Activated T-helper 17 cell treated with anti-CD3 and anti-CD28 coated beads, Interleukin-2, amount 50 U/mL, for 72 hours (primary cell): ENCODE data around the gene ADGRL2. TPM values are rescaled to one million over a fixed set of nuclear protein-coding genes. Genes with fewer than 3 reads are reported as not detected.

Experiments used
- ATAC-seq: fragments of 150-1000 bp; cut with Tn5 transposase; replicated peaks from 2 replicates; pipeline ENCODE4 v1.10.0; 2021; ENCODE audit warnings: mild to moderate bottlenecking, moderate library complexity
- H3K27ac Mint-ChIP-seq: one replicate; pipeline ENCODE4 v1.8.0; 2022; ENCODE audit warnings: mixed read lengths
- H3K27me3 Mint-ChIP-seq: one replicate; pipeline ENCODE4 v1.8.0; 2022; ENCODE audit warnings: mixed read lengths
- H3K36me3 Mint-ChIP-seq: one replicate; pipeline ENCODE4 v1.8.0; 2022; ENCODE audit warnings: low read depth, mild to moderate bottlenecking, mixed read lengths
- H3K4me1 Mint-ChIP-seq: one replicate; pipeline ENCODE4 v1.8.0; 2022; ENCODE audit warnings: mixed read lengths
- H3K4me3 Mint-ChIP-seq: one replicate; pipeline ENCODE4 v1.8.0; 2022; ENCODE audit warnings: mild to moderate bottlenecking, mixed read lengths
- H3K9me3 Mint-ChIP-seq: one replicate; pipeline ENCODE4 v1.8.0; 2022; ENCODE audit warnings: mixed read lengths
- total RNA-seq, 2 donors: library from RNA; stranded (reverse); gene quantifications; one replicate each; pipeline ENCODE4 v1.2.3, GENCODE V29; 2022

Gene ADGRL2
- total RNA-seq, 2 donors from 2014 or later, result not detected

DNA sequence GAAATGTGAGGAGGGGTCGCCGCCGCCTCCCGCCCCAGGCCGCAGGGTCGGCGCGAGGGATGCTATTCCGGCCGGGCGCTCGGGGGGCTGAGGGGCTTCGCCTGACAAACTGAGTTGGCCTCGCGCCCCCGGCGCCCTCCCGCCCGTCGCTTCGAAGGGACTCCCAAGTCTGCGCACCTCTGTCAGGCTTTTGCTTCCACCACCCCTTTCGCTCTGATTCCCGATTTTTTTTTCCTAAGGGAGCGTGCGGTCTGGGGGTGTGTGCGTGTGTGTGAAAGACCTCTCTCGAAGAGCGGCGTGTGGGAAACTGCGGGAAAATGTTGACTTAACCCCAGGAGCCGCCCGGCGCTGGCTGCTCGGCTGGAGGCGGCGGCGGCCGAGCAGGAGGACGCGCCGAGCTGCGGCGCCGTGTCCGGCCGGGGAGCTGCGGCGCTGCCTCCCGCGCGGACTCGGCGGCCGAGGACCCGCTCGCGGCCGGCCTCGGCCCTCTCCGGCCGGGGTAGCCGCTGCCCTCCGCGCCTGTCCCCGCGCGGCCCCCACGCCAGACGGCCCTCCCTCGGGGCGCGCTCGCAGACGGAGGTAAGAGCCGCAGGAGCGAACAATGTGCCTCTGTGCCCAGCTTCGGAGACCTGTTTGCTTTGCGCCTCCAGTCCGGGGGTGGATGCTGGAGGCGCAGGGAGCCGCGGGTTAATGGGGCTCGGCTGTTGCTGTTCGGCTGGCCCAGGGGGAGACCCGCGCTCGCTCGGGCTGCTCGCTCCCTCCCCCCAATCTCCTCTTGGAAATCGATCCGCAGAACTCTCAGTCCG is 1.1 kb downstream of the ADGRL2 start:
- Mint-ChIP-seq H3K9me3 (no peaks in the 10 kb centered on the region), H3K4me1 (peaks cover 4% of the 10 kb centered on the region), H3K27ac (no peak overlapping the region), H3K36me3 (no peaks in the 10 kb centered on the region), H3K4me3 (no peak overlapping the region), H3K27me3 (peaks cover 21% of the 10 kb centered on the region)
- no peak for ATAC-seq

DNA sequence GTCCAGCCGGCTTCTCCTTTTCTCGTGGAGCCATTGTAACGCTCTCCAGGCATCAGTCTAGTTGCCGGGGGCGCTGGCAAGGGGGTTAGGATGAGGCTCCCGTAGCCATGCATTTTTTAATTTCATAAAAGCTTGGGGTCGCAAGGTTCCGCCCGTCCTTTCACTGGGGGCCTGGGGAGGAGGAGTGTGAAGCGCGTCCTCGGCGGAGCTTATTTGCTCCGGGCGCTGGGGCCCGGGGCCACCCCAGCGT is 1.6 kb downstream of the ADGRL2 start:
- no peak for ATAC-seq
- Mint-ChIP-seq H3K36me3 (no peaks in the 10 kb centered on the region), H3K4me3 (no peak overlapping the region), H3K4me1 (peaks cover 4% of the 10 kb centered on the region), H3K9me3 (no peaks in the 10 kb centered on the region), H3K27me3 (peaks cover 21% of the 10 kb centered on the region), H3K27ac (no peak overlapping the region)

GRCh38 chr1:81802707-81803430 is 2.1 kb downstream of the ADGRL2 start:
- Mint-ChIP-seq H3K27ac (no peak overlapping the region), H3K36me3 (no peaks in the 10 kb centered on the region), H3K4me3 (no peak overlapping the region), H3K9me3 (no peaks in the 10 kb centered on the region), H3K27me3 (peaks cover 24% of the 10 kb centered on the region), H3K4me1 (peaks cover 4% of the 10 kb centered on the region)
- ATAC-seq, result no peak

DNA sequence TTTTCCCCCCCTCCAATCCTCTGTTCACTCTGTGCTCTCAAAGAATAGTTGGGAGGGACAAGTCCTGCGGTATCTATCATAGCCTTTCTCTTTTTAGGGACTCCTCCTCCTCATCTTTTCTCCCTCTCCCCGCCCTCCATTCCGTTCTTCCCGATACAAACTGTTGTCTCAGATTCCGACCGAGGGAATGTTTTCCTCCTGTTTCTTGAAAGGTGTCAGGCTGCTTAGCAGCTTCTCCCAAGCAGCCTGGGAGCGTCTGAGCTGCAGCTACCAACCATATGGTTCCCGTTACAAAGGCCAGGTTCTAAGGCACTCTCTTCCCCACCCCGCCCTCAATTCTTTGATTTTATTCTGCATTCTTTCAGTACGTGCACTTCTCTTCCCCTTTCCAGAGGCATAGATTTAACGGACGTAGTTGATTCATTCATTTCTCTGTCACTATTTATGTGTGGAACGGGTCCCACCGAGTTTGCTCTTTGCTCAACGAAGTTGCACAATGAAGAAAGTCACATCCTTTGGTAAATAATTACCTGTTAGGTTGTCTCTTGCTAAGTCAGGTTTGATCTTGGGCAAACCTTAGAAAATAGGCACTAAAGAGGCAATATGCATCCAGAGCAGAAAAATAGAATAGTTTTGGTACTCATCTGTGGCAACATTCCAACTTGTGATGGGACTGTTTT is 2.8 kb downstream of the ADGRL2 start:
- Mint-ChIP-seq H3K4me3 (no peak overlapping the region), H3K36me3 (no peaks in the 10 kb centered on the region), H3K27me3 (peaks cover 24% of the 10 kb centered on the region), H3K9me3 (no peaks in the 10 kb centered on the region), H3K4me1 (peaks cover 4% of the 10 kb centered on the region), H3K27ac (no peak overlapping the region)
- no peak for ATAC-seq

- no peaks in the 10 kb centered on the region for H3K36me3 Mint-ChIP-seq
- no peaks in the 10 kb centered on the region for H3K9me3 Mint-ChIP-seq
- peaks cover 24% of the 10 kb centered on the region for H3K27me3 Mint-ChIP-seq
- no peak for ATAC-seq
- peaks cover 4% of the 10 kb centered on the region for H3K4me1 Mint-ChIP-seq
- no peak overlapping the region for H3K27ac Mint-ChIP-seq
- no peak overlapping the region for H3K4me3 Mint-ChIP-seq
Measured at GRCh38 chr1:81804312-81804711, 3.6 kb downstream of the ADGRL2 start.

- ATAC-seq, result no peak
- H3K27ac Mint-ChIP-seq, result no peak overlapping the region
- H3K4me1 Mint-ChIP-seq, result peaks cover 4% of the 10 kb centered on the region
- H3K36me3 Mint-ChIP-seq, result no peaks in the 10 kb centered on the region
- H3K9me3 Mint-ChIP-seq, result no peaks in the 10 kb centered on the region
- no peak overlapping the region for H3K4me3 Mint-ChIP-seq
- peaks cover 19% of the 10 kb centered on the region for H3K27me3 Mint-ChIP-seq
Measured at GRCh38 chr1:81805537-81806431, 5.0 kb downstream of the ADGRL2 start.

- peaks cover 4% of the 10 kb centered on the region for H3K4me1 Mint-ChIP-seq
- no peaks in the 10 kb centered on the region for H3K9me3 Mint-ChIP-seq
- no peak for ATAC-seq
- no peak overlapping the region for H3K4me3 Mint-ChIP-seq
- H3K27me3 Mint-ChIP-seq, result peaks cover 19% of the 10 kb centered on the region
- no peaks in the 10 kb centered on the region for H3K36me3 Mint-ChIP-seq
- H3K27ac Mint-ChIP-seq, result no peak overlapping the region
Measured at GRCh38 chr1:81806432-81806770, 5.7 kb downstream of the ADGRL2 start.

GRCh38 chr1:81808760-81809159 is 8.0 kb downstream of the ADGRL2 start:
- no peak for ATAC-seq
- peaks cover 11% of the 10 kb centered on the region for H3K27me3 Mint-ChIP-seq
- H3K4me1 Mint-ChIP-seq, result no peaks in the 10 kb centered on the region
- no peaks in the 10 kb centered on the region for H3K9me3 Mint-ChIP-seq
- no peaks in the 10 kb centered on the region for H3K36me3 Mint-ChIP-seq
- H3K4me3 Mint-ChIP-seq, result no peak overlapping the region
- H3K27ac Mint-ChIP-seq, result no peak overlapping the region

- no peaks in the 10 kb centered on the region for H3K36me3 Mint-ChIP-seq
Measured at GRCh38 chr1:81809808-81810207, 9.1 kb downstream of the ADGRL2 start.

DNA sequence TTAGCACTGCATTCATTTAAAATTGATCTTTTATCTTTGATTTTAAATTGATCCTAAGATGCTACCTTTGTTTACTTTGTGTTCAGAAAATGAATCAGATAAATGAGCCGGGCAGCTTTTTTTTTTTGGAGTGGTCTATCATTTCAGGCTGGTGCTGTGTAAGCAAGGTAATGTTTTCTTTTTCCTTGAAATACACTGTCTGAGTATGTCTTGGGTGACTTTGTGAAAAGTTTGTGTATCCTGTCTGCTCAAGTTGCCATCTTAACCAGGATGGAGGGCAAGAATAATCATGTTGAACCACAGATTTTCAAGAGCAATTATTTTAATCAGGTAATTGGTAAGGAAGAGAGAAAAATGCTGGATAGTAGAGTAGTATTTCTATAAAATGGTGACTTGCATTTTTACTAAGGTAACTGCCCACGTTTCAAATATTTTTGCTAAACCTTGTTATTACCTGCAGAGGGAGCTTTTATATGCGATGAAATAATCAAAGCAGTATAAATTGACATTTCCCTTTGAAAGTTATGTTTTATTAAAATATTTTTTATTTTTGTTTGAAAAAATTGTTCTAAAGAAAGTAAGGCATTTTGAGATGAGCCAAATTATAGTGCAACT is 11.1 kb downstream of the ADGRL2 start:
- ATAC-seq, result no peak
- Mint-ChIP-seq H3K36me3 (no peaks in the 10 kb centered on the region), H3K4me3 (no peak overlapping the region), H3K4me1 (no peaks in the 10 kb centered on the region), H3K9me3 (no peaks in the 10 kb centered on the region), H3K27ac (no peak overlapping the region), H3K27me3 (peaks cover 3% of the 10 kb centered on the region)

More at GRCh38 chr1:81809808-81810207, 9.1 kb downstream of the ADGRL2 start:
- no peak overlapping the region for H3K4me3 Mint-ChIP-seq
- H3K27me3 Mint-ChIP-seq, result peaks cover 6% of the 10 kb centered on the region
- H3K27ac Mint-ChIP-seq, result no peak overlapping the region
- no peak for ATAC-seq
- no peaks in the 10 kb centered on the region for H3K4me1 Mint-ChIP-seq
- no peaks in the 10 kb centered on the region for H3K9me3 Mint-ChIP-seq

- Mint-ChIP-seq H3K36me3 (no peaks in the 10 kb centered on the region), H3K27me3 (no peaks in the 10 kb centered on the region), H3K27ac (no peak overlapping the region), H3K4me1 (no peaks in the 10 kb centered on the region), H3K9me3 (no peaks in the 10 kb centered on the region), H3K4me3 (no peak overlapping the region)
- no peak for ATAC-seq
Measured at GRCh38 chr1:81812712-81813111, 12.0 kb downstream of the ADGRL2 start.

DNA sequence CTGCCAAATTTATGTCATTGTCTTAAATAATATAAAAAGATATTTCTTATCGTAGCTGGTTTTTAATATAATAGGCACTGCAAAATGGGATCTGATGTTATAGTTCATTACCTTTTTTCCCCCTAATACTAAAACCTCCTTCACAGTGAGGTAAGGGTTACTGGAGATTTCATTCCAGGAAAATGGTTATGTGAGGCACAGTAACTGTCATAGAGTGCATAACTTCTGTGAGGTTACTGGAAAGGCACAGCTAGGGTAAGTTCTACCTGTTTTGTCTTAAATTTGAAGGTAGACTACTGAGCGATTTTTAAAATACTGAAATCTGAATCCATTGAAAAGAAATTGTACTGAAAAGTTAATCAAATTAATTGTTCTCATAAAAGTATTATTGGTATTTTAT is 13.0 kb downstream of the ADGRL2 start:
- no peaks in the 10 kb centered on the region for H3K4me1 Mint-ChIP-seq
- no peaks in the 10 kb centered on the region for H3K27me3 Mint-ChIP-seq
- H3K9me3 Mint-ChIP-seq, result no peaks in the 10 kb centered on the region
- no peak for ATAC-seq
- no peak overlapping the region for H3K4me3 Mint-ChIP-seq
- no peak overlapping the region for H3K27ac Mint-ChIP-seq
- no peaks in the 10 kb centered on the region for H3K36me3 Mint-ChIP-seq

DNA sequence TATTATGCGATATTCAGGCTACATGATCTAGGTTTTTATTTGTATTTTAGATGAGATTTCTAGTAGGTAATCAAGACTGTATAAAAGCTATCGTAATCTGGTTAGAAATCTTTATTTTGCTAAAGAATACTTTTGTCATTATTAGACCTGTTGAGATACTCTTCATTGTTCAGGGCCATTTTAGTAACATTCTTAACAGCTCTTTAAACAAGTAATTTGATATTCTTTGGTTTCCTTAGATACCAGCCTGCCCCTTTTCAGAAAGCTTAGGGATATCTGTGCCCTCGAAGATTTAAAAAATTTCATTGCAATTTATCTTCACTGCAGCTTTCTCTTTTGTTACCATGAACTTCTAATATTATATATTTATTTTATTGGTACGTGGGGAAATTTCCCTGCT is 18.9 kb downstream of the ADGRL2 start:
- ATAC-seq, result no peak
- H3K4me1 Mint-ChIP-seq, result no peaks in the 10 kb centered on the region
- no peaks in the 10 kb centered on the region for H3K27me3 Mint-ChIP-seq
- no peak overlapping the region for H3K27ac Mint-ChIP-seq
- no peak overlapping the region for H3K4me3 Mint-ChIP-seq
- H3K36me3 Mint-ChIP-seq, result no peaks in the 10 kb centered on the region
- H3K9me3 Mint-ChIP-seq, result peaks cover 3% of the 10 kb centered on the region

GRCh38 chr1:81820765-81821164 is 20.0 kb downstream of the ADGRL2 start:
- Mint-ChIP-seq H3K27ac (no peak overlapping the region), H3K4me1 (no peaks in the 10 kb centered on the region), H3K27me3 (no peaks in the 10 kb centered on the region), H3K4me3 (no peak overlapping the region), H3K9me3 (peaks cover 3% of the 10 kb centered on the region), H3K36me3 (no peaks in the 10 kb centered on the region)
- no peak for ATAC-seq
